ENCODE data around the gene GADL1.

The GADL1 gene

GRCh38 chr3:30754426-30754825, 140.0 kb downstream of the GADL1 start:
- no peak for DNase-seq

- DNase-seq = no peak
Measured at GRCh38 chr3:30753766-30754165, 140.7 kb downstream of the GADL1 start.

- peak; percentile 14 for DNase-seq
Measured at GRCh38 chr3:30752970-30753369, 141.5 kb downstream of the GADL1 start.

- no peak for DNase-seq
Measured at GRCh38 chr3:30752491-30752890, 142.0 kb downstream of the GADL1 start.

GRCh38 chr3:30751610-30752299, 142.7 kb downstream of the GADL1 start:
- peak; percentile 44 for DNase-seq

- no peak for DNase-seq
Measured at GRCh38 chr3:30750967-30751366, 143.5 kb downstream of the GADL1 start.

- DNase-seq = no peak
Measured at GRCh38 chr3:30749230-30749629, 145.2 kb downstream of the GADL1 start.

- DNase-seq = no peak
Measured at GRCh38 chr3:30747771-30748281, 146.6 kb downstream of the GADL1 start.

GRCh38 chr3:30743641-30744317, 150.7 kb downstream of the GADL1 start:
- DNase-seq = no peak

- DNase-seq = no peak
Measured at GRCh38 chr3:30742796-30743619, 151.5 kb downstream of the GADL1 start.

- no peak for DNase-seq
Measured at GRCh38 chr3:30741889-30742288, 152.6 kb downstream of the GADL1 start.

- DNase-seq = no peak
Measured at GRCh38 chr3:30738605-30739004, 155.9 kb downstream of the GADL1 start.

- no peak for DNase-seq
Measured at GRCh38 chr3:30737743-30738499, 156.5 kb downstream of the GADL1 start.

- DNase-seq = no peak
Measured at GRCh38 chr3:30733696-30734095, 160.8 kb downstream of the GADL1 start.

- no peak for DNase-seq
Measured at GRCh38 chr3:30733209-30733608, 161.3 kb downstream of the GADL1 start.

- no peak for DNase-seq
Measured at GRCh38 chr3:30730967-30731366, 163.5 kb downstream of the GADL1 start.

GRCh38 chr3:30729936-30730335, 164.5 kb downstream of the GADL1 start:
- DNase-seq = no peak

GRCh38 chr3:30729512-30729911, 164.9 kb downstream of the GADL1 start:
- no peak for DNase-seq

- DNase-seq = no peak
Measured at GRCh38 chr3:30728143-30728542, 166.3 kb downstream of the GADL1 start.

- DNase-seq = no peak
Measured at GRCh38 chr3:30724863-30725262, 169.6 kb downstream of the GADL1 start.

- no peak for DNase-seq
Measured at GRCh38 chr3:30723211-30723610, 171.2 kb downstream of the GADL1 start.

- DNase-seq = no peak
Measured at GRCh38 chr3:30721314-30721634, 173.2 kb downstream of the GADL1 start.
